ENCODE results near the gene TMEM139.

The TMEM139 gene

GRCh38 chr7:143316492-143316891 is 31.7 kb downstream of the TMEM139 start:
- TF ChIP-seq ZNF274 (IDR thresholded peaks at IDR 0.05; ENCODE audit: low read depth, low read length): no peak
- H3K4me3 ChIP-seq (ENCODE audit: low read length): no peak overlapping the region

DNA sequence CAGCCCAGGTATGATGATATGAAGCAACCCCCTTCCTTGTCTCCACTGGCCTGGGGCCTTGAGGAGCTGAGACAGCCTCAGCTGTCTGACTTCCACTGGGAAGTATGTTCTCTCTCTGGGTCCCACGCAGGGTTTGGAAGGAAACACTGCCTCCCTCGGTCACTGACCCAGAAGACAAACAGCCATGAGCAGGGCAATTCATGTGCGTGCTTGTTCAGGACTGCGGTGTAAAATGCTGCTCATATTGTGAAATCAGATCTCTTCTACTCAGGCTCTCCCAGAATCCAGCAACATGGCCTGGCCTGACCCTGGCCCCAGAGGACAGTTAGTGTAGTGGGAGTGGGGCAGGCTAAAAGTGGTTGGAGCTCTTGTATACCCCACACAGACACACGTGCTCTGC is 33.9 kb downstream of the TMEM139 start:
- no peak overlapping the region for H3K4me3 ChIP-seq (ENCODE audit: low read length)
- TF ChIP-seq ZNF274 (IDR thresholded peaks at IDR 0.05; ENCODE audit: low read depth, low read length): no peak

DNA sequence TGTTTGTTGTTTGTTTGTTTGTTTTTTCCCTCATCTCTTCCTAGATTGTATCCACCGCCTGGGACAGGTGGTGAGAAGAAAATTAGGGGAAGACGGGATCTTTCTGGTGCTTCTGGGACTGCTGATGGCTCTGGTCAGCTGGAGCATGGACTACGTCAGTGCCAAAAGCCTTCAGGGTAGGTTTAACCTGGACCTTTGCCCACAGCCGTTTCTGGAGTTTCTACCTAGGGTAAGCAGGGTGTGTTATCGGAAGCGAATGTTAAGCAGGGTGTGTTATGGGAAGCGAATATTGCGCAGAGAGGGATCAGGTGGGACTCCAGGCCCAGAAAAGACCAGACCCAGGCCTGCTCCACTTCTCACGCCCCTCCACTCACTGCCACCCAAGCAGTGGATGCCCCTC is 35.9 kb downstream of the TMEM139 start:
- no peak for TF ChIP-seq ZNF274 (IDR thresholded peaks at IDR 0.05; ENCODE audit: low read depth, low read length)

DNA sequence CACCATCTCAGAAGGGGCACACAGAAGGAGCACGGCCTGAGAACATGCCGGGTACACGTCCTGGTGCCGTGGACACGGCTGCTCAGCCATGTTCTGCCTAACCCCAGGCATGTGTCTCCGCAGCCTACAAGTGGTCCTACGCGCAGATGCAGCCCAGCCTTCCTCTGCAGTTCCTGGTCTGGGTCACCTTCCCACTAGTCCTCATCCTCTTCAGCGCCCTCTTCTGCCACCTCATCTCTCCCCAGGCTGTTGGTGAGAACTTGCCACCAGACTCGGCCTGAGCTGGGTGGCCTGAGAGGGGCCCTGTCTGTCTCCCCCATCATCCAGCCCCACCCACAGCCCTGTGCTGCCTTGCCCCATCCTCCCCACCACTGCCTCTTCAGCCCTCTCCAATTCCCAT is 36.5 kb downstream of the TMEM139 start:
- H3K4me3 ChIP-seq (ENCODE audit: low read length): no peak overlapping the region
- TF ChIP-seq ZNF274 (IDR thresholded peaks at IDR 0.05; ENCODE audit: low read depth, low read length): no peak

More for the DNA sequence above, 35.9 kb downstream of the TMEM139 start:
- H3K4me3 ChIP-seq (ENCODE audit: low read length): no peak overlapping the region

DNA sequence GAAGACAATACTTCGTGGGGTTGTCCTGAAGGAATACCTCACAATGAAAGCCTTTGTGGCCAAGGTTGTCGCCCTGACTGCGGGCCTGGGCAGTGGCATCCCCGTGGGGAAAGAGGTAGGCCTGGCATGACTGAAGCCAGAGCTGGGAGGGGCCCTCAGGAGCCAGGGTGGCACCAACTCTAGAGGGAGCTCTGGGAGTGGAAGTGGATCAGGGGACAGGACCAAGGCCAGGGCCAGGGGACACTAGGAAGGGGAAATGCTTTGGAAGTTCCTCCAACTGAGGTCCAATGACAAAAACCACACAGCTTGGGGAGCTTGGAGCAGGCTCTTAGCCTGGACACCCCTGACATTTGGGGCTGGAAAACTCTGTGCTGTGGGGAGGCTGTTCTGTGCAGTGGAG is 37.0 kb downstream of the TMEM139 start:
- no peak overlapping the region for H3K4me3 ChIP-seq (ENCODE audit: low read length)
- no peak for TF ChIP-seq ZNF274 (IDR thresholded peaks at IDR 0.05; ENCODE audit: low read depth, low read length)

DNA sequence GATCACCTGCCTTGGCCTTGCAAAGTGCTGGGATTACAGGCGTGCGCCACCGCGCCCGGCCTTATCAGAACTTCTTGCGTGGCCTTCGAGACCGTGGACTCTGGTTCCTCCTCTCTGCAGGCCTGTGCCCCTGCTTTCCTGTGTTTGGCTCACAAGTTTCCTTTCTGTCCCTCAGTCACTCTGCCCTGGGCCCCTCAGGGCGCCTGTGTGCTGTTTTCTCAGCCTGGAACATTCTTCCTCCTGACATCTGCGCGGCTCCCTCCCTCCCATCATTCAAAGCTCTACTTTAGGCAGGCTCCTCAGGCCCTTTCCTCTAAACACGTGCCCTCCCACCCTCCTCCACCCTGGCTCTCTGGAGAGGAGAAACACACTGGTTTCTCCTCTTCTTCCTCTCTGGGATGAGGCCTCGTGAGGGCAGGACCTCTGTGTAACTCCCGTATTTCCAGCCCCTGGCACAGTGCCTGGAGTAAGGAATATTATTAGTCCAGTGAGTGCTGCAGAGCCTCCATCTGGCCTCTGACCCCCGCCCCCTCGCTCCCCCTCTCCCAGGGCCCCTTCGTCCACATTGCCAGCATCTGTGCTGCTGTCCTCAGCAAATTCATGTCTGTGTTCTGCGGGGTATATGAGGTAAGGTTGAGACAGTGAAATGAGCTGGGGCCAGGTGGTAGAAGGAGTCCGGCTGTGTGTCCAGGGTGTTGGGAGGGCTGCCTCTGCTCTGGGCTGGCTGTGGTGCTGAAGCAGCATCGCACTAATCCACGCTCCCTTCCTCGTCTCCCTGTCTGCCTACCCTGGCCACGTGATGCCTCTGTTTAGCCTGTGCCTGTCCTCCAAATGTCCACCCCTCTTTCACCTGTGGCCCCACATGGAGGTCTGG is 38.2 kb downstream of the TMEM139 start:
- TF ChIP-seq ZNF274 (IDR thresholded peaks at IDR 0.05; ENCODE audit: low read depth, low read length): no peak
- no peak overlapping the region for H3K4me3 ChIP-seq (ENCODE audit: low read length)

GRCh38 chr7:143323653-143324052 is 38.9 kb downstream of the TMEM139 start:
- no peak overlapping the region for H3K4me3 ChIP-seq (ENCODE audit: low read length)
- TF ChIP-seq ZNF274 (IDR thresholded peaks at IDR 0.05; ENCODE audit: low read depth, low read length): no peak

DNA sequence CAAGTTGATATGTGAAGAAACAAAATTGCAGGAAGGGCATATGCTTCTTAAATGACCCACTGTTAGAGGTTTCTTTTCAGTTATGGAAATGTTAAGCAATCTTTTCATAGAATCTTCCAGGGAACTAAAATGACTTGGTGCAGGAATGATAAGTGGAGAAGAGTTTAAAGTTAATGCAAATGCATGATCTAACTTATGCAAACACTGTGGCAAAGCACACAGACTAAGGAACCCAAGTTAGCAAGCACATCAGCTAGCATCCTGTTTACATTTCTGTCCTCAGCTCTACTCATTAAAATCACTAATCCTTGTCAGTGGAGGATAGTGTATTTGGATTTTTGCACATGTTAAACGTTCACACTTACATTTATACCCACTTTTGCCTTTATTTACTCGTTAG is 40.5 kb downstream of the TMEM139 start:
- H3K4me3 ChIP-seq (ENCODE audit: low read length): no peak overlapping the region
- TF ChIP-seq ZNF274 (IDR thresholded peaks at IDR 0.05; ENCODE audit: low read depth, low read length): no peak

DNA sequence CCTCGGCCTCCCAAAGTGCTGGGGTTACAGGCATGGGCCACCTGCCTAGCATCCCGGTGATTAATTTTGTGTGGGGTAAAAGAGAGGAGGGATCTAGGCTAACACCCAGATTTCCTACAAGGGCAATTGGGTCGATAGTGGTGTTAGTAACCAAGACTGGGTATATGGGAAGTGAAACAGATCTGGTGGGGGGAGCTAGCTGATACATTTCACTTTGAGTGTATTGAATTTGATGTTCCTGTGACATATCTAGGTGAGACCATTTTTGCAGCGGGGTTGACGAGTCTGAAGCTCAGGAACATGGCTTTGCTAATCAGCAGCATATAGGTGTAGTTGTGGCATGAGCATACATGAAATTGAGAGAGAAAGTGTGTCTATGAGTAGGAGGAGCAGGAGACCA is 43.1 kb downstream of the TMEM139 start:
- H3K4me3 ChIP-seq (ENCODE audit: low read length): no peak overlapping the region
- TF ChIP-seq ZNF274 (IDR thresholded peaks at IDR 0.05; ENCODE audit: low read depth, low read length): no peak

- TF ChIP-seq ZNF274 (IDR thresholded peaks at IDR 0.05; ENCODE audit: low read depth, low read length): no peak
- H3K4me3 ChIP-seq (ENCODE audit: low read length): no peak overlapping the region
These were observed 44.9 kb downstream of the TMEM139 start for GRCh38 chr7:143329471-143330170.

DNA sequence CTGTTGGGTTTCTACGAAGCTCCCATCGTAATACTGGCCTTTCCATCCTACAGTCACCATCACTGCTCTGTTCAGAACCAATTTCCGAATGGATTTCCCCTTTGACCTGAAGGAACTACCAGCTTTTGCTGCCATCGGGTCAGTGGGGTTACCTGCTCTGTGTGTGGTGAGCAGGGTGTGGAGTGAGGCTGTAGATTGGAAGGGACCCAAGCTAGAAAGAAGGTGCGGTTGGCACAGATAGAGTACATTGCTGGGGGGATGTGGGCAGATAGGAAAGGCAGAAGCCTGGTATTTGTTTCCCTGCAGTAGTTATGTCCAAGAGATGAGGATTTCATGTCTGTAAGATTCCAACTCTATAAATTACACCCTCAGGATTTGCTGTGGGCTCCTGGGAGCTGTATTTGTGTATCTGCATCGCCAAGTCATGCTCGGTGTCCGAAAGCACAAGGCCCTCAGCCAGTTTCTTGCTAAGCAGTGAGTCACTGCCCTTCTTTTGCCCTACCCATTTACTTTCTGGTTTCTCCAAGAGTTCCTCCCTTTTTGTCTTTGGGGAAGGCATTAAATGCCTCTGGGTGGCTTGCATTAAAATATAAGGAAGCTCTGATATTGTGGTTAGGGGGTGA is 46.5 kb downstream of the TMEM139 start:
- no peak for TF ChIP-seq ZNF274 (IDR thresholded peaks at IDR 0.05; ENCODE audit: low read depth, low read length)
- H3K4me3 ChIP-seq (ENCODE audit: low read length): no peak overlapping the region

GRCh38 chr7:143334244-143334643 is 49.5 kb downstream of the TMEM139 start:
- TF ChIP-seq ZNF274 (IDR thresholded peaks at IDR 0.05; ENCODE audit: low read depth, low read length): no peak
- H3K4me3 ChIP-seq (ENCODE audit: low read length): no peak overlapping the region

DNA sequence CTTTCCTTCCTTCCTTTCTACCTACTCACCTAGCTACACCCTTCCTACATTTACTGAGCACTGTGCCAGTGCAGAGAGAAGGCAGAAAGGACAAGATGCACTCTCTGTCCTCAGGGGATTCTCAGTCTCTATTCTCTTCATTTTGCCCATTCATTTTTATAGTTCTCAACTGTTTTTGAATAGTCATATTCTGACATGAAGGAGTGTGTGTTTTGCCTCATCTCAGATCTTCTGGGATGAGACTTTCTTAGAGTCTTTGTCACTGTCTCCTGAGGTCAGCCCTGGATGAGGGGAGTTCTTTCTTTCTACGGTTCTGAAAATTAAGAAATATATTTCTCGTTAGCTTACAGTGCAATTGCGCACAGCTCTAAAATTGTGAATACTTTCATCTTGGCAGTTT is 52.5 kb downstream of the TMEM139 start:
- no peak overlapping the region for H3K4me3 ChIP-seq (ENCODE audit: low read length)
- TF ChIP-seq ZNF274 (IDR thresholded peaks at IDR 0.05; ENCODE audit: low read depth, low read length): no peak

Measured in GM08714 (cell line).